GM21723 (cell line): ENCODE measurements around the gene VPREB3.
"Not testable (repeated sequence)": the region's sequence is repeated elsewhere in the genome, so short reads cannot be mapped to it uniquely, and the experiment has no call there.

Experiments used
- ATAC-seq: cut with Tn5 transposase; IDR thresholded peaks from one replicate; pipeline ENCODE4 v1.9.1; 2021; ENCODE audit warnings: mild to moderate bottlenecking, moderate library complexity; ENCODE audit not compliant: unreplicated experiment

VPREB3 gene

DNA sequence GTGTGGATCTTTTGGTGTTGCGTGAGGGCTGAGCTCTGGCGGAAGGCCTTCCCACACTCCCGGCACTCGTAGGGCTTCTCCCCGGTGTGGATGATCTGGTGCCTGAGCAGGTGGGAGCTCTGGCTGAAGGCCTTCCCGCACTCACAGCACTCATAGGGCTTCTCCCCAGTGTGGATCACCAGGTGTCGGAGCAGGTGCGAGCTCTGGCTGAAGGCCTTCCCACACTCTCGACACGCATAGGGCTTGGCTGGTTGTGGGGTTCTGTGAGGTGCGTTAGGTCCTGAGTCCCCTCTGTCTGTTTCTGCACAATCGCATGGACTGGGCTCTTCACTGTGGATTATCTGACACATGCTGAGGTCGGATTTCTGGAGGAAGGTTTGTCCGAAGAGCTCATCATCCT is 9.7 kb downstream of the VPREB3 start:
- ATAC-seq, result no peak

DNA sequence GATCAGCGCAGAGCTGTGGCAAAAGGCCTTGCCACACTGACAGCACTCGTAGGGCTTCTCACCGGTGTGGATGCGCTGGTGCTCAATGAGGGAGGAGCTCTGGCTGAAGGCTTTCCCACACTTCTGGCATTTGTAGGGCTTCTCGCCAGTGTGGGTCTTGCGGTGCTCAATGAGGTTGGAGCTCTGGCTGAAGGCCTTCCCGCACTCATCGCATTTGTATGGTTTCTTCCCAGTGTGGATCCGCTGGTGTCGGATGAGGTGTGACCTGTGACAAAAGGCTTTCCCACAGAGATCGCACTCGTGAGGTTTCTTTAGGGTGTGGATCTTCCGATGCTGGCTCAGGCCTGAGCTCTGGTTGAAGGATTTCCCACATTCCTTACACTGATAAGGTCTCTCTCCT is 10.2 kb downstream of the VPREB3 start:
- ATAC-seq, result no peak

DNA sequence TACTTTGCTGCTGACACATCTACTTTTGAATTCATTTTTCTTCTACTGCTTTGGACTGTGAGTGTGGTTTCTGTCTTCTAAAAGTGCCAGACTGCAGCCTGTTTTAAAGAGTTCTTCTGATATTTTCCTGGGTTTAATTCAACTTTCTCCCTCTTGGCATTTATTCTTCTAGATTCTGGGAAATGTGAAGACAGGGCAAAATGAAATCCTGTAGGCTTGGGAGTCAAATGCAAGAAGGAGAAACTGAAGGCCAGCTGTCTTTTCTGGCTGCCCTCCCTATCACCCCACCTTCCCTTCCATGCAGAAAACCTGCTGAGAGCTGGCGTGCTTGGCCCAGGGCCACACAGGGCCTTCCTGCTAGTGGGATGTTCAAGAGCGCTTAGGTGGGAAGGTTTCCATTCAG is 10.9 kb downstream of the VPREB3 start:
- no peak for ATAC-seq

DNA sequence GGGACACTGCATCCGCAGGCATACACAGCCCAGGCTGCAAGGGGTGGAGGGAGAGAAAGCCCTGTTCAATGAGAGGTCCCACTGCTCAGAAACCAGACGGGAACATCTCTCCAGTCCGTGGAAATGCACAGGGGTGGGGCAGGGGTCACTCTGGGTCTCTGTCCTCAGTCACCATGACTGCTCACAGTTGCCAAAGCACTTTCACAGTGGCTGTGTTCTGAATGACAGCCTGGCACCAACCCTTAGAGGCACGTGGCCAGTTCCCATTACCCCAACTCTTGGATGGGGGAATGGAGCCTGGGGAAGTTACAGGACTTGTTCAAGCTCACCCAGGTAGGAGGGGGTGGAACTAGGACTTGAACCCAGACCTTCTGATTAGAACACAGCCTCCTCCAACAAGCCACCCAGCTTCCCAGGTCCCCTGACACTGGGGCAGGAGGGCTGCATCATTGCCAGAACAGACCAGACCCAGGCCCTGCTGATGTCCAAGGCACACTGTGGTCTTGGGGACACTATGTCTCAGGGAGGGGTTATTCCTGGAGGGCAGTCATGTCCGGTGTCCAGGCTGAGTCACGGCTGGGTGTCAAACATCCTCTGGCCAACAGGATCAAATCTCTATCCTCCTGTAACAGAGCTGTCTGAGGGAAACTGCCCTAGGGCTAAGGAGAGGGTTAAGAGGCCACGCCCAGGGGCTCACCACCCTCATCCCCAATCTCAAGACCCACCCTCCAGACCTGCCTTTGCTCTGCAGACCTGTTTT is 11.5 kb downstream of the VPREB3 start:
- ATAC-seq, result no peak

DNA sequence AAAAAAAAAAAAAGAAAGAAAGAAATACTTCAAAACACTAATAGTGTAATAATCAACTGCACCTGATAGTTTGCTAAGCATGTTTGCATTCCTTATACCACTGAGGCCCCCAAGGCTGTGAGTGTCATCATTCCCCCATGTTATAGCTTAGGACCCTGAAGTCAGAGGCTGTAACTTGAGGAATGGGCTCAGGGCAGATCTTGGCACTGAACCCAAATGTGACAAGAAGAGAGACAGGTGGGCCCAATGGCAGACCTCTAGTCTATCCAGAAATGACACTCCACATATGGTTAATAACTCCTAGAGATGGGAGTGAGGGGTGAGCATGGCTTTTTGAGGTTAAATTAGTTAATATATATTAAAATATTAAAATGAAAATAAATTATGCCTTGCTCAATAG is 16.5 kb downstream of the VPREB3 start:
- no peak for ATAC-seq

DNA sequence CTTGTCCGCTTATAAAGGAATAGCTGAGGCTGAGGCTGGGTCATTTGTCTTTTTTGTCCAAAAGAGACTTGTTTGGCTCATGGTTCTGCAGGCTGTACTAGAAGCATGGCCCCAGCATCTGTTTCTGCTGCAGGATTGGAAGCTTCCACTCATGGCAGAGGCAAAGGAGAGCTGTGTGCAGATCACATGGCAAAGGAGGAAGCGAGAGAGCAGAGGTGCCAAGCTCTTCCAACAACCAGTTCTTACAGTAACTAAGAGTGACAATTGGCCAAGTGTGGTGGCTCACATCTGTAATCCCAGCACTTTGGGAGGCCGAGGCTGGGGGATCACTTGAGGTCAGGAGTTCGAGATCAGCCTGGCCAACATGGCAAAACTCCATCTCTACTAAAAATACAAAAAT is 26.1 kb downstream of the VPREB3 start:
- not testable (repeated sequence) for ATAC-seq

DNA sequence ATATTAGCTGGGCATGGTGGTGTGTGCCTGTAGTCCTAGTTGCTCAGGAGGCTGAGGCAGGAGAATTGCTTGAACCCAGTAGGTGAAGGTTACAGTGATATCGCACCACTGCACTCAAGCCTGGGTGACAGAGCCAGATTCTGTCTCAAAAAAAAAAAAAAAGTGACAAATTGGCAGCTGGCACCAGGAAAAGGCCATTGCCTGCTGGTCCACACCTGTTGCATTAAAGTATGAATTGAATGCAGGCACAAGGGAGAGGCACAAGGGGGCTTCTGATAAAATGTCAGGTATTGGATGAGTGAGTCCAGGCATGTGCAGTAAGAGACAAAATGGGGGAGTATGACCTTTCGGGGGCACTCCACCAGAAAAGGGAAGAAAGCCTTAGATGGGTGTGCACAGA is 31.5 kb downstream of the VPREB3 start:
- no peak for ATAC-seq

DNA sequence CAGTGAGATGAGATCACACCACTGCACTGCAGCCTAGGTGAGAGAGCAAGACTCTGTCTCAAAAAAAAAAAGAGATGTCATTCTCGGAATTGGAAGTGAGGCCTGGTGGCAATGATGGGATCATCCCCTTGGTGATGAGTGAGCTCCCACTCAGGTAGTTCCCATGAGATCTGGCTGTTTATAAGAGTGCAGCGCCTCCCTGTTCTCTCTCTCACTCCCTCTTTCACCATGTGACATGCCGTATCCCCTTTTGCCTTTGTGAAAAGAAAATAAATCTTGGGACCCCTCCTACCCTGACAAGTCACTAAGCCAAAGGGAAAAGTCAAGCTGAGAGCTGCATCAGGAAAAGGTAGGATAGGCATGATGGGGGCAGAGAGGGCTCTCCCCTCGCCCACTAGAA is 32.1 kb downstream of the VPREB3 start:
- no peak for ATAC-seq

DNA sequence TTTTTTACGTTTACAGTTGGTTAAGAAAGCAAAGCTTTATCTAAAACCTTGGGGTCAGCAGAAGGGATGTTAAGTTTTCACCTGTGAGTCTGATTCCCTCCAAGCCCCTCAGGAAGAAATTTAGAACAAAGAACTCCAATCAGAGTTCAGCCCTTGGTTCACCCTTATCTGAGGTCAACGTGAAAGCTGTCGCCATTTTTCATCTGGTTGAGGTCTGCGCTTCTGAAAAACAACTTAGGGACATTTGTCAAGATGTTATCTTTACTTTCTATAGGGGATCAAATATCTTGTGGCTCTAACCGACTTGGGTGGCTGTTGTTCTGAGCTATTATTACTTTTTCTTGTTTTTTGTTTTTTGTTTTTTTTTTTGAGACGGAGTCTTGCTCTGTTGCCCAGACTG is 33.4 kb downstream of the VPREB3 start:
- no peak for ATAC-seq

DNA sequence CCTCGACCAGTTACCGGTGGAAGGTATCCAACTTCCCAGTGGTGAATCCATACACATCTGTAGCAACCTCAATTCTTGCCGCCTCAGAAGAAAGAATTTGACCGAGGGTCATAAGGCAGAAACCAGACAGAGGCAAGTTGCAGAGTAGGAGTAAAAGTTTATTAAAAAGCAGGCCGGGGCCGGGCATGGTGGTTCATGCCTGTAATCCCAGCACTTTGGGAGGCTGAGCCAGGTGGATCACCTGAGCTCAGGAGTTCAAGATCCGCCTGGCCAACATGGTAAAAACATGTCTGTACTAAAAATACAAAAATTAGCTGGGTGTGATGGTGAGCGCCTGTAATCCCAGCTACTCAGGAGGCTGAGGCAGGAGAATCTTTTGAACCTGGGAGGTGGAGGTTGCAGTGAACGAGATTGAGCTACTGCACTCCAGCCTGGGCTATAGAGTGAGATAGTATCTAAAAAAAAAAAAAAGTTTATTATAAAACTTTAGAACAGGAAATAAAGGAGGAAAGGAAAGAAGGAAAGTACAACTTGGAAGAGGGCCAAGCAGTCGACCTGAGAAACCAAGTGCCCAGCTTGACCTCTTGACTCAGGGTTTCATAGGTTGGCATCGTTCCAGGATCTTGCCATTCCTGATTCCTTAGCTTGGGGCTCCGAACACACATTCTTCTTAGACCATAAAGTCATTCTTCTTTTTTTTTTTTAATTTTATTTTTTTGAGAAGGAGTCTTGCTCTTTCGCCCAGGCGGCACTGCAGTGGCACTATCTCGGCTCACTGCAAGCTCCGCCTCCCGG is 35.7 kb downstream of the VPREB3 start:
- no peak for ATAC-seq

DNA sequence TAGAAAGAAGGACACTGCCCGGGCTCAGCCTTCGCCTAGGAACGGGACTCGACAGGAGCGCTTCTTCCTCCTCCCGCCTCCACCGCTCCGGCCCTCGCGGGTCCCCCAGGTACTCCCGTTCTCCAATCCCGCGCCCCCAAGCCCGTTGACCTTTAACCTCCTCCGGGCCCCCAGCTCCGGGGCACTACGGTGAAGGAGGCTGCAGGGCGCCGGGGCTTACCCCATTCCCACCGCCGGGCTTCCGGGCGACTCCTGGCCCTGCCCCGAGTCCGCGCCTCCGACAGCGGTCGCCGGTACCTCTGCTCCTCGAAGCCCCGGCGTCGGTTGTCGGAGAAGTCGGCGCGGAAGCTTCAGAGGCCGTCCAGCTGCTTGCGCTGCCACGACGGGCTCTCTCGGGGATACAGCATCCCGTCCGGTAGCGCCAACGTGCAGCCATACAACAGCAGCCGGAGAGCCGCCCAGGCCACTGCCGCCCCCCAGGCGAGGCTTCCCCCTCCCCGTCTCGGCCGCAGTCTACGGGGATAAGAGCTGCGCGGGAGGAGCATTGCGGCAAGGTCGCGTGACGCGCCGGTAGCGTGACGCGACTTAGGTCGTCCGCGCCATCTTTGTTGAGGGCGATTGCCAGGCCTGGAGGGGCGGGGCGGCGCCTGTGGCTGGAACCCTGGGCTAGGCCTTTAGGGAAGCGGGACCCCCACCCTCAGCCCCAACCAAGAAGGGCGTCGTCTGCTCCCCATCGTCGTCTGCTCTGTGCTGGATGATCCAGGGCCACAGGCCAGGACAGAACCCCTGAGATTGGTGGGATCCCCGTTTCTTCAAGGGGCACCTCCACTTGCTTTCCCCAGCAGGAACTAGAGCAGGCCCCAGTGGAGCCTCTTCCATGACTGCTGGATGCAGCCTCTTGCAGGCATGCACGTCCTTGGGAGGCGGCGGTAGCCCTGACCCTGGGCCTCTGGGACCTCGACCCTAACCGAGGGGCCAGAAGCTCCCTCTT is 37.1 kb downstream of the VPREB3 start:
- peak; percentile 83 for ATAC-seq

DNA sequence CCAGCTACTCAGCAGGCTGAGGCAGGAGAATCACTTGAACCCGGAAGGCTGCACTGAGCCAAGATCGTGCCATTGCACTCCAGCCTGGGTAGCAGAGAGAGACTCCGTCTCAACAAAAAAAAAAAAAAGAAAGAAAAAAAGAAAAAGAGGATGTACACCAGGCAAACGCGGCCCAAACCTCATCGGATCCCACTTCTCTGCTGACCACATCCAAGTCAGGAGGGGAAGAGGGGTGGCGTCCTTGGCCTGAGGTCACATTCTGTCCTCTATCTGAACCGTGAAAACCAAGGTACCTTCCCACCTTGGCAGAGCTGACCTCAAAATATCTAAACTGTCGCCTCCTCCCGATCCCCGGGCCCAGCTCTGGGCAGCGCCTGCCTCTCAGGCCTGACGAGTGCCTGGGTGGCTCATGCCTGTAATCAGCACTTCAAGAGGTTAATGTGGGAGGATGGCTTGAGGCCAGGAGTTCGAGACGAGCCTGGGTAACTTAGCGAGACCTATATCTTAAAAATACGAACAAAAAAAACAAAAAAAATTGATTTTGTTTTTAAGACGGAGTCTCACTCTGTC is 38.3 kb downstream of the VPREB3 start:
- no peak for ATAC-seq

DNA sequence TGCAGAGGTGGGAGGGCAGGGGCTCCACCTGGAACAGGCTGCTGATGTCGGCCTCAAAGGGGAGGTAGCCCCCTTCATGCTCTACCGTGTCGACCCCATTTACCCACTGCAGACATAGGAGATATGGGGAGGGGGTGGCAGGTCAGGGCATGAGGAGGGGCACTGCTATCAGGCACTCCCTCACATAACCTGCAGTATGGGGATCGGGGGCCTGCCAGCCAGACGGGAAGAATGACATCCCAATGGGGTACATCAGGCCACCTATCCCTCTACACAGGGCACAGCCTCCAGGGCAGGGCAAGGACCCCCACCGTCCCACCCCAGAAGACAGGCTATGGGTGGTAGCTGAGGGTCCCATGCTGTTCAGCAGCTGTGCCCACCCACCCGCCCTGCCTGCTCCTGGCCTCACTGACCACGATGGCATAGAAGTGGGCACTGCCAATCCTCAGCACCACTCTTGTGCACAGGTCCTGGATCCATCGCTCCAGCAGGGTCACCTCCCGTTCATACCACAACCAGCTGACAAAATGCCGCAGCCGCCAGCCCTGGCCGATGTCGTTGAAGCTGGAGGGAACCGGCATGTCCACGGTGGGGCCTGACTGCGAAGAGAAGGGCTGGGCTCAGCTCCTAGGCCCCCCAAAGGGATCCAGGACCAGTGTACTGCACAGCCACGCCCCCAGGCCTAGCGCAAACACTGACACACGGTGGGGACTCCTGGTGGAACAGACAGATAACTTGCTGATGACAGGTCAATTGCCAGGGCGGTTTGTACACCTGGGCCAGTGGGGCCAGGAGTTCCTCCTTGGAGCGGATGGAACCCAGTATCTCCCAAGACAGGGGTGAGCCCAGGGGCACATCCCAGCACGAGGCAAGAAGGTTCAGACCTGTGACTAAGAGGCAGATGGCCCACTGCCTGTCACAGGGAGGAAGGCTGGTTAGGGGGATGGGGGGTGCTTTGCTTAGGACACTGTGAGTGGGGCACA is 39.3 kb downstream of the VPREB3 start:
- ATAC-seq, result no peak

DNA sequence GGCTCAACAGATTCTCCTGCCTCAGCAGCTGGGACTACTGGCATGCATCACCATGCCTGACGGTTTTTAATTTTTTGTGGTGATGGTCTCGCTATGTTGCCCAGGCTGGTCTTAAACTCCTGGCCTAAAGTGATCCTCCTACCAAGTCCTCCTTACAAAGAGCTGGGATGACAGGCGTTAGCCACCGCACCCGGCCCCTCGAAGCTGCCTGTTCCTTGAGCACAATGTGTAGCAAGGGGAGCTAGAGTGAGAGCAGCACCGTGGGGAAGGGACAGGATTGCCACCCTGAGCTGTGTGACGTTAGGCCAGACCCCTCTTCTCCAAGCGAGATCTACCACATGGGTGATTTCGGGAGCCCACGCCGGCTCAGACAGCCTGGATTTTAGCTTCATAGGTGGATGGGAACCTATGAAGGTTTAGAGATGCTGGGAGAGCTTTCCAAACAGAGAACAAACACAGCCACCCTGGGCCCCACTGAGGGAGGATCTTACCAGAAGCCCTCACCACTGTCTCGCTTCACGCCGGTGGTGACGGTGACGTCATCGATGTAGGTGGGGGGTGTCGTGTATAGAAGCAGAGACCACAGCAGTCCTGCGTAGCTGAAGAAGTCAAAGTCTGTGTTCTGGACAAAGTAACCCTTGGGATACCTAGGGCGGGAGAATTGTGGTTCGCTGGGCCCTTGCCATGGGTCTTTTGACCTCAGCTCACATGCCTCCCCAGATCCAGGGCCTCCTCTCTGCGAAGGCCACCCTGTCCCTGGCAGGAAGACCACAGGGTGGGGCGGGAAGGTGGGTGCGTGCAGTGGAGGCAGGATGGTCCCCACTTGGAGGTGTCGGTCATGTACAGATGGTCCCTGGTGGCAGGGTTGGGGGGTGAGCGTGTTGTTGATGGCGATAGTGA is 40.3 kb downstream of the VPREB3 start:
- ATAC-seq, result no peak

DNA sequence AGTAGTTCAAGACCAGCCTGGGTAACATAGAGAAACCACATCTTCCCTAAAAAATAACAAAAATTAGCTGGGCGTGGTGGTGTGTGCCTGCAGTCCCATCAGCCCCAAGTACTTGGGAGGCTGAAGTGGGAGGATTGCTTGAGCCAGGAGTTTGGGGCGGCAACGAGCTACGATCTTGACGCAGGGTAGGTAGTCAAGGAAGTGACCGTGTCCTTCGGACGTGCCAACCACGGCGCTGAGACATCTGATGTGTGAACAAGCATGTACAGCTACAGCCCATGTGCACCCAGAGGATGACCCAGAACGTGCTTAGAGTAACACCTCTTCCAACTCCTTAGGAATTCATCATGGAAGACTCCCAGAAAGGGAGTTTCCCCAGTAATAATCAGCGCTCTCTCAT is 42.0 kb downstream of the VPREB3 start:
- no peak for ATAC-seq

DNA sequence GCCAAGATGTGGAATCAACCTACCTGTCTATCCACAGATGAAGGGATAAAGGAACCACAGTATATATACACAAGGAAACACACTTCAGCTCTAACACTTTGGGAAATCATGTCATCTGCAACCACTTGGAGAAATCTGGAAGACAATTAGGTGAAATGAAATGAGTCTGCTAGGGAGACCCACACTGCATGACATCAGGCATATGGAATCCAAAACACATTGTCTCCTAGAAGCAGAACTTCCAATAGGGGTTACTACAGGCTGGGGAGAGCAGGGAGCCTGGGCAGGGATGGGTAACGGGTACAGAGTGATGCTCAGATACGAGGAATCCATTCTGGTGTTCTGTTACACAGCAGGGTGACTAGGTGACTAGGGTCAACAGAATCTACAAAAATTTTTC is 45.1 kb downstream of the VPREB3 start:
- no peak for ATAC-seq

DNA sequence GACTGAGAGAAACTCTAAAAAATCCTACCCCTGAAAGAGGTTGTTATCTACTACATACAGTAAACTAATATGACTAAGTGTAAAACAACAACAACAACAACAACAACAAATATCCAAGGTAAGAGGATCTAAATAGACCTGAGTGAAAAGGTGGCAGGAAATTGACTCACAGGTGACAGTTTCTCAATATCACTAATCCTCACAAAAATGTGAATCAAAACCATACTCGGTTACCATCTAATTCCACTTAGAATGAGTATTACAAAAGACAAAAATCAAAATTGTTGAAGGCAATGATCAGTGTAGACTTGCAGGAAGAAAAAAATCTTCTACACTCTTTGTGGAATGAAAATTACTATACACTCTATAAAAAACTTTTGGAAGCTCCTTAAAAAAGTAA is 46.0 kb downstream of the VPREB3 start:
- ATAC-seq, result no peak

DNA sequence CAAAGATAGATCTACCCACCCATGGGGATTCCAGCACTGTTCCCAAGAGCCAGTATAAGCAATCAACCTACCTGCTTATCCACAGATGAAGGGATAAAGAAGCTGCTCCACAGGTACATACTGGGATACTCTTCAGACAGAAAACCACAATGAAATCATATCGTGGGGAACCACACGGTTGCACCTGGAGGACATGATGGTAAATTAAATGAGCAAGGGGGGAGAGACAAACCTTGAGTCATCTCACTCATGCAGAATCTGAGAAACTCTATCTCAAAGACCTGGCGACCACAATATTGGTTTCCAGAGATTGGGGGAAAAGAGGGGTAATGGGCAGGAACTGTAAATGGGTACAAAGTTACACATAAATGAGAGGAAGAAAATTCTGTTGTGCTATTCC is 48.9 kb downstream of the VPREB3 start:
- ATAC-seq, result no peak

DNA sequence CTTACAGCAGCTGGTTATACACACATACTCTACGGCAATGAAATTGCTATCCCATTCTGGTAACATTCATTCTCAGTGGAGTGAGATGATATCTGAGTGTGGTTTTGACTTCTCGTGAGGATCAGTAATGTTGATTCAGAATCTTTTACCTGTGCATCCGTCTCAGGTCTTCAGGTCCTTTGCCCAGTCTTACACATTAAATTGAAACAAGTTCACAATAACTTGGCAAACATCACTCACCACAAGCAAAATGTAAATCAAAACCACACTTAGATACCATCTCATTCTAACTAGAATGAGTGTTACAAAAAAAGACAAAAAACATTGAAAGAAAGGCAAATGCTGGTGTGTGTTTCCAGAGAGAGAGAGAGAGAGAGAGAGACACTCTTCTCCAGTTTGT is 49.4 kb downstream of the VPREB3 start:
- ATAC-seq, result no peak
